ENCODE data around the gene RAMP1. TPM values are rescaled to one million over a fixed set of nuclear protein-coding genes. Genes with fewer than 3 reads are reported as not detected.
A peak's percentile ranks its signal among the peaks of the same experiment; 100 is the strongest.

The RAMP1 gene
- total and polyA plus RNA-seq, 2 experiments from 2014 or later = 134 to 329 TPM

GRCh38 chr2:237863102-237863511, 3.7 kb downstream of the RAMP1 start:
- 90% methylated on average over 4 of the region's 4 CpGs for WGBS (ENCODE audit: low lambda C conversion rate, missing lambda C conversion rate)
- peaks cover 50% of the 10 kb centered on the region for H3K4me1 ChIP-seq (ENCODE audit: insufficient read depth)

GRCh38 chr2:237863689-237864443, 4.4 kb downstream of the RAMP1 start:
- Histone ChIP-seq H3K4me1 (ENCODE audit: insufficient read depth) (peaks cover 45% of the 10 kb centered on the region), H3K4me2 (no peak overlapping the region), H3K9me3 (ENCODE audit: low read depth) (no peaks in the 10 kb centered on the region), H4K20me1 (ENCODE audit: insufficient read depth, poor library complexity, severe bottlenecking) (no peaks in the 10 kb centered on the region), H3K27me3 (no peaks in the 10 kb centered on the region), H3K4me3 (no peak overlapping the region), H2AFZ (no peak overlapping the region), H3K27ac (peak overlapping the region; percentile 84), H3K9me2 (replicated peaks; ENCODE audit: insufficient read depth) (no peaks in the 10 kb centered on the region), H3K79me2 (peaks cover 54% of the 10 kb centered on the region), H3K36me3 (replicated peaks; ENCODE audit: insufficient read depth, low read depth) (no peaks in the 10 kb centered on the region)
- DNase-seq (ENCODE audit: low spot score) = no peak
- 73% methylated on average over 17 of the region's 22 CpGs for WGBS (ENCODE audit: low lambda C conversion rate, missing lambda C conversion rate)
- no peak for TF ChIP-seq EZH2phosphoT487 (IDR thresholded peaks at IDR 0.05; ENCODE audit: low read depth, severe bottlenecking, unreplicated experiment)
- no peak for TF ChIP-seq EZH2 (IDR thresholded peaks at IDR 0.05; ENCODE audit: borderline replicate concordance)
- no peak for TF ChIP-seq CTCF (IDR thresholded peaks at IDR 0.05; ENCODE audit: poor library complexity)

More at GRCh38 chr2:237863102-237863511, 3.7 kb downstream of the RAMP1 start:
- Histone ChIP-seq H3K9me2 (replicated peaks; ENCODE audit: insufficient read depth) (no peaks in the 10 kb centered on the region), H3K4me2 (no peak overlapping the region), H3K9me3 (ENCODE audit: low read depth) (no peaks in the 10 kb centered on the region), H2AFZ (no peak overlapping the region), H3K79me2 (peaks cover 46% of the 10 kb centered on the region), H3K4me3 (no peak overlapping the region), H3K36me3 (replicated peaks; ENCODE audit: insufficient read depth, low read depth) (no peaks in the 10 kb centered on the region), H3K27me3 (no peaks in the 10 kb centered on the region), H4K20me1 (ENCODE audit: insufficient read depth, poor library complexity, severe bottlenecking) (no peaks in the 10 kb centered on the region), H3K27ac (peak overlapping the region; percentile 70)
- no peak for DNase-seq (ENCODE audit: low spot score)
- TF ChIP-seq CTCF (IDR thresholded peaks at IDR 0.05; ENCODE audit: poor library complexity) = no peak
- no peak for TF ChIP-seq EZH2 (IDR thresholded peaks at IDR 0.05; ENCODE audit: borderline replicate concordance)

- Histone ChIP-seq H3K27me3 (no peaks in the 10 kb centered on the region), H3K4me3 (no peak overlapping the region), H3K9me3 (ENCODE audit: low read depth) (no peaks in the 10 kb centered on the region), H4K20me1 (ENCODE audit: insufficient read depth, poor library complexity, severe bottlenecking) (no peaks in the 10 kb centered on the region), H3K79me2 (peaks cover 60% of the 10 kb centered on the region), H3K4me1 (ENCODE audit: insufficient read depth) (peaks cover 42% of the 10 kb centered on the region), H3K9me2 (replicated peaks; ENCODE audit: insufficient read depth) (no peaks in the 10 kb centered on the region), H3K27ac (peak overlapping the region; percentile 84), H3K36me3 (replicated peaks; ENCODE audit: insufficient read depth, low read depth) (no peaks in the 10 kb centered on the region), H2AFZ (no peak overlapping the region), H3K4me2 (peak overlapping the region; percentile 35)
- no peak for TF ChIP-seq EZH2phosphoT487 (IDR thresholded peaks at IDR 0.05; ENCODE audit: low read depth, severe bottlenecking, unreplicated experiment)
- no peak for TF ChIP-seq EZH2 (IDR thresholded peaks at IDR 0.05; ENCODE audit: borderline replicate concordance)
- TF ChIP-seq CTCF (IDR thresholded peaks at IDR 0.05; ENCODE audit: poor library complexity) = no peak
- DNase-seq (ENCODE audit: low spot score) = no peak
- 79% methylated on average over 10 of the region's 10 CpGs for WGBS (ENCODE audit: low lambda C conversion rate, missing lambda C conversion rate)
Measured at GRCh38 chr2:237864444-237864931, 5.1 kb downstream of the RAMP1 start.

Measured in hepatocyte (in vitro differentiated cells).